BLaER1 treated with 17β-estradiol and CSF1 and Interleukin-3, amounts not matched to agents 10 nM and 100 nM (cell line): ENCODE data around the gene IL13RA1.
"Not testable (repeated sequence)": the region's sequence is repeated elsewhere in the genome, so short reads cannot be mapped to it uniquely, and the experiment has no call there.

Experiments
- H3K27ac ChIP-seq, 11 experiments: shearing (Covaris generic); formaldehyde crosslinking; 2 replicates each; pipeline ENCODE4 v1.8.1; 2022
- H3K27me3 ChIP-seq, 11 experiments: shearing (Covaris generic); formaldehyde crosslinking; 2 replicates each; pipeline ENCODE4 v1.8.1; 2022
- H3K36me3 ChIP-seq, 11 experiments: shearing (Covaris generic); formaldehyde crosslinking; 2 replicates each; pipeline ENCODE4 v1.8.1; 2022
- H3K4me1 ChIP-seq, 10 experiments: shearing (Covaris generic); formaldehyde crosslinking; 2 replicates each; pipeline ENCODE4 v1.8.1; 2022
- H3K4me2 ChIP-seq, 11 experiments: shearing (Covaris generic); formaldehyde crosslinking; 2 replicates each; pipeline ENCODE4 v1.8.1; 2022
- H3K4me3 ChIP-seq, 10 experiments: shearing (Covaris generic); formaldehyde crosslinking; 2 replicates each; pipeline ENCODE4 v1.8.1; 2022
- H3K9ac ChIP-seq, 11 experiments: shearing (Covaris generic); formaldehyde crosslinking; 2 replicates each; pipeline ENCODE4 v1.8.1; 2022
- H3K9me3 ChIP-seq, 11 experiments: shearing (Covaris generic); formaldehyde crosslinking; replicated peaks in 1 of 11; 2 replicates each; pipeline ENCODE4 v1.8.1; 2022
- H4K20me1 ChIP-seq, 11 experiments: shearing (Covaris generic); formaldehyde crosslinking; 2 replicates each; pipeline ENCODE4 v1.8.1; 2022
- Cebpa-rat ChIP-seq, 11 experiments: shearing (Covaris generic); IDR thresholded peaks; 2 replicates each; pipeline ENCODE4 v1.8.1; 2022

IL13RA1 gene

GRCh38 chrX:118779581-118779980 is 52.2 kb downstream of the IL13RA1 start:
- Histone ChIP-seq H3K4me2 (no peak overlapping the region), H4K20me1 (no peaks in the 10 kb centered on the region), H3K27me3 (no peaks in the 10 kb centered on the region), H3K4me3 (no peak overlapping the region), H3K27ac (no peak overlapping the region), H3K9ac (no peak overlapping the region), H3K36me3 (peaks cover 0 to 50% (median 0%) of the 10 kb centered on the region in 11 experiments; a peak in 4 of 22 replicates), H3K4me1 (no peaks in the 10 kb centered on the region), H3K9me3 (no peaks in the 10 kb centered on the region)
- TF ChIP-seq Cebpa-rat (IDR thresholded peaks at IDR 0.05), result no peak

GRCh38 chrX:118780509-118780908 is 53.1 kb downstream of the IL13RA1 start:
- no peak for TF ChIP-seq Cebpa-rat (IDR thresholded peaks at IDR 0.05)
- no peaks in the 10 kb centered on the region for H3K4me1 ChIP-seq
- H3K36me3 ChIP-seq, result peaks cover 0 to 53% (median 0%) of the 10 kb centered on the region in 11 experiments; a peak in 4 of 22 replicates
- no peak overlapping the region for H3K4me3 ChIP-seq
- H3K27me3 ChIP-seq, result no peaks in the 10 kb centered on the region
- H3K27ac ChIP-seq, result no peak overlapping the region
- no peak overlapping the region for H3K9ac ChIP-seq
- H4K20me1 ChIP-seq, result no peaks in the 10 kb centered on the region
- H3K4me2 ChIP-seq, result no peak overlapping the region
- H3K9me3 ChIP-seq, result peaks cover 0 to 5% (median 0%) of the 10 kb centered on the region in 11 experiments; a peak in 2 of 22 replicates

- H4K20me1 ChIP-seq, result no peaks in the 10 kb centered on the region
- H3K4me2 ChIP-seq, result no peak overlapping the region
- no peaks in the 10 kb centered on the region for H3K4me1 ChIP-seq
- no peak overlapping the region for H3K4me3 ChIP-seq
- peaks cover 0 to 5% (median 0%) of the 10 kb centered on the region in 11 experiments; a peak in 4 of 22 replicates for H3K9me3 ChIP-seq
- H3K9ac ChIP-seq, result no peak overlapping the region
- no peak for TF ChIP-seq Cebpa-rat (IDR thresholded peaks at IDR 0.05)
- H3K27me3 ChIP-seq, result no peaks in the 10 kb centered on the region
- no peak overlapping the region for H3K27ac ChIP-seq
- peaks cover 0 to 53% (median 0%) of the 10 kb centered on the region in 11 experiments; a peak in 4 of 22 replicates for H3K36me3 ChIP-seq
Measured at GRCh38 chrX:118780911-118781310, 53.5 kb downstream of the IL13RA1 start.

- Histone ChIP-seq H4K20me1 (no peaks in the 10 kb centered on the region), H3K9ac (no peak overlapping the region), H3K9me3 (peaks cover 0 to 9% (median 0%) of the 10 kb centered on the region in 11 experiments; a peak in 4 of 22 replicates), H3K4me3 (no peak overlapping the region), H3K4me1 (no peaks in the 10 kb centered on the region), H3K27me3 (no peaks in the 10 kb centered on the region), H3K36me3 (peaks cover 0 to 18% (median 0%) of the 10 kb centered on the region in 11 experiments; a peak in 3 of 22 replicates), H3K27ac (no peak overlapping the region), H3K4me2 (no peak overlapping the region)
- TF ChIP-seq Cebpa-rat (IDR thresholded peaks at IDR 0.05), result no peak
Measured at GRCh38 chrX:118795528-118796280, 68.3 kb downstream of the IL13RA1 start.

- no peak for TF ChIP-seq Cebpa-rat (IDR thresholded peaks at IDR 0.05)
- H3K27me3 ChIP-seq, result no peaks in the 10 kb centered on the region
- H3K4me3 ChIP-seq, result no peak overlapping the region
- H3K36me3 ChIP-seq, result no peaks in the 10 kb centered on the region; a peak in 1 of 22 replicates
- H3K27ac ChIP-seq, result no peak overlapping the region
- peaks cover 10 to 29% (median 18%) of the 10 kb centered on the region in 11 experiments; a peak in 21 of 22 replicates for H3K9me3 ChIP-seq
- no peak overlapping the region for H3K9ac ChIP-seq
- H4K20me1 ChIP-seq, result no peaks in the 10 kb centered on the region
- H3K4me2 ChIP-seq, result peak overlapping the region in 5 of 11 experiments; percentile 10 to 45 (median 39); a peak in 6 of 22 replicates
- H3K4me1 ChIP-seq, result peaks cover 0 to 28% (median 2%) of the 10 kb centered on the region in 10 experiments; a peak in 9 of 20 replicates
Measured at GRCh38 chrX:118802857-118803256, 75.5 kb downstream of the IL13RA1 start.

- Histone ChIP-seq H3K9me3 (peaks cover 10 to 29% (median 17%) of the 10 kb centered on the region in 11 experiments; a peak in 21 of 22 replicates), H3K27ac (no peak overlapping the region), H3K4me1 (peaks cover 0 to 23% (median 2%) of the 10 kb centered on the region in 10 experiments; a peak in 9 of 20 replicates), H3K36me3 (no peaks in the 10 kb centered on the region; a peak in 1 of 22 replicates), H3K4me3 (no peak overlapping the region), H3K4me2 (no peak overlapping the region), H3K9ac (no peak overlapping the region), H3K27me3 (no peaks in the 10 kb centered on the region), H4K20me1 (no peaks in the 10 kb centered on the region)
- TF ChIP-seq Cebpa-rat (IDR thresholded peaks at IDR 0.05), result no peak
Measured at GRCh38 chrX:118807151-118808017, 80.0 kb downstream of the IL13RA1 start.

- not testable (repeated sequence) for H3K4me1 ChIP-seq, H3K4me3 ChIP-seq, H4K20me1 ChIP-seq, H3K9me3 ChIP-seq, H3K36me3 ChIP-seq, H3K27ac ChIP-seq, H3K9ac ChIP-seq, H3K4me2 ChIP-seq, H3K27me3 ChIP-seq
Measured at GRCh38 chrX:118817257-118817656, 89.9 kb downstream of the IL13RA1 start.

- Histone ChIP-seq H3K27me3 (peaks cover 26 to 49% (median 32%) of the 10 kb centered on the region in 11 experiments), H3K9ac (peak within 1 kb of the TSS in 5 of 11 experiments; percentile 6 to 33 (median 19); a peak in 2 of 22 replicates), H4K20me1 (no peaks in the 10 kb centered on the region), H3K4me1 (peaks cover 8 to 19% (median 13%) of the 10 kb centered on the region in 10 experiments; a peak in 18 of 20 replicates), H3K4me2 (peak within 1 kb of the TSS; percentile 76 to 87 (median 82)), H3K4me3 (peak within 1 kb of the TSS; percentile 35 to 64 (median 50)), H3K36me3 (no peaks in the 10 kb centered on the region), H3K9me3 (peaks cover 0 to 14% (median 6%) of the 10 kb centered on the region in 11 experiments; a peak in 6 of 22 replicates), H3K27ac (no peak within 1 kb of the TSS)
- no peak for TF ChIP-seq Cebpa-rat (IDR thresholded peaks at IDR 0.05)
Measured at GRCh38 chrX:118823263-118824172, 96.1 kb downstream of the IL13RA1 start, which contains the start of gene ZCCHC12. ZCCHC12 (plus strand) TSS chrX:118823824; CDS start chrX:118825245, 1,421 bp downstream.
